ENCODE measurements around the gene RPL12. TPM values are rescaled to one million over a fixed set of nuclear protein-coding genes. Genes with fewer than 3 reads are reported as not detected.

RPL12 gene
- total and polyA plus RNA-seq, 2 donors (not counting 1 experiment from before 2014, with no cell fraction given): 1,387 to 1,973 TPM

DNA sequence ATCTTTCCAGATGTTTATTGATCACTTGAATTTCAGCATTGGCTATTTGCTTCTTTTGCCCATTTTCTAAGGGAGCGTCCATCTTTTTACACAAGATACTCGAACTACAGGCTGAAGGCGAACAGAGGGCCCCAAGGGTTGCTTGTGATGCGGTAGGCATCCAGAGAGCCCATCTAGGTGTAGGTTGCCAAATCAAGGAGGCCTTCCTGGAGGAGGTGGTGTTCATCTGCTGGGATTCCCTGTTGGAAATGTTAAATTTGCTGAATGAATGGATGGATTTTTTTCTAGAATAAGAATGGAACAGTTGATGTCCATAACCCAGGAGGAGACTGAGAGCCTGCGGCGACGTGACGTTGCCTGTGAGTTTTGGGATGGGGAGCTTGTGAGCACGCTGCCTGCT lies 31.5 kb upstream of the RPL12 start:
- DNase-seq (ENCODE audit: low read depth in 2 of 2): no peak
- H3K27ac ChIP-seq (ENCODE audit: insufficient read depth, low read length): no peak overlapping the region

DNA sequence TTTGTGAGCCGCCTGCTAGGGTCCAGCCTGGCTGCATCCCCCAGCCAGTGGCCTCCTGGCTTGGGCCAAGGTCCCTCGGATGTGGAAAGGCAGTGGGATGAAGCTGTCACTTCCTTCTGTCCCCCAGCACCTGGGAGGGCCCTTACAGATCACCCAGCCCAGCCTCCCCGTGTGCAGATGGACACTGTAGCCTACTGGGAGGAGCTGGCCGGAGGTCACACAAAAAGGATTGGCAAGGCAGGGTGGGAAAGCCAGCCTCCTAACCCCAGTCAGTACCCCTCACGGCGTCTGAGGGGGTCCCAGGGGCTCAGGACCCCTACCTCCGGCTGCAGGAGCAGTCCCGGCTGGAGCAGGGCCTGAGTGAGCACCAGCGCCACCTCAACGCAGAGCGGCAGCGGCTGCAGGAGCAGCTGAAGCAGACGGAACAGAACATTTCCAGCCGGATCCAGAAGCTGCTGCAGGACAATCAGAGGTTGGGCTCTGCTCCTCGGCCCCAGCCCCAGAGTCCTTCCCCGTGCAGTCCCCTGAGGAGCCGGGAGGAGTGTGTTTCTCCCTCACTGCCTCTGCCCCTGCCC lies 28.4 kb upstream of the RPL12 start:
- Histone ChIP-seq H3K9ac (ENCODE audit: insufficient read depth, low read length) (no peak overlapping the region), H3K27me3 (ENCODE audit: control insufficient read depth, insufficient read depth, low read length) (no peaks in the 10 kb centered on the region), H3K36me3 (ENCODE audit: control insufficient read depth, insufficient read depth, low read length) (peaks cover 10% of the 10 kb centered on the region), H3K79me2 (ENCODE audit: control insufficient read depth, insufficient read depth, low read length) (no peaks in the 10 kb centered on the region), H3K4me3 (replicated peaks in 1 of 4; ENCODE audit: control extremely low read depth in 1 of 4, insufficient read depth in 1 of 4, low read depth in 3 of 4, low read length in 4 of 4) (no peak overlapping the region), H2AFZ (ENCODE audit: low read length) (no peak overlapping the region), H3K4me2 (ENCODE audit: extremely low read depth, insufficient read depth, low read length) (no peak overlapping the region), H3K4me1 (ENCODE audit: control insufficient read depth, extremely low read depth, insufficient read depth, low read length) (no peaks in the 10 kb centered on the region), H4K20me1 (ENCODE audit: control insufficient read depth, extremely low read depth, insufficient read depth, low read length) (no peaks in the 10 kb centered on the region), H3K27ac (ENCODE audit: insufficient read depth, low read length) (no peak overlapping the region), H3K9me3 (ENCODE audit: control insufficient read depth, insufficient read depth, low read depth, low read length) (no peaks in the 10 kb centered on the region)
- no peak for TF ChIP-seq EZH2 (IDR thresholded peaks at IDR 0.05; ENCODE audit: low read length, missing control alignments)
- TF ChIP-seq, protein P1, sequence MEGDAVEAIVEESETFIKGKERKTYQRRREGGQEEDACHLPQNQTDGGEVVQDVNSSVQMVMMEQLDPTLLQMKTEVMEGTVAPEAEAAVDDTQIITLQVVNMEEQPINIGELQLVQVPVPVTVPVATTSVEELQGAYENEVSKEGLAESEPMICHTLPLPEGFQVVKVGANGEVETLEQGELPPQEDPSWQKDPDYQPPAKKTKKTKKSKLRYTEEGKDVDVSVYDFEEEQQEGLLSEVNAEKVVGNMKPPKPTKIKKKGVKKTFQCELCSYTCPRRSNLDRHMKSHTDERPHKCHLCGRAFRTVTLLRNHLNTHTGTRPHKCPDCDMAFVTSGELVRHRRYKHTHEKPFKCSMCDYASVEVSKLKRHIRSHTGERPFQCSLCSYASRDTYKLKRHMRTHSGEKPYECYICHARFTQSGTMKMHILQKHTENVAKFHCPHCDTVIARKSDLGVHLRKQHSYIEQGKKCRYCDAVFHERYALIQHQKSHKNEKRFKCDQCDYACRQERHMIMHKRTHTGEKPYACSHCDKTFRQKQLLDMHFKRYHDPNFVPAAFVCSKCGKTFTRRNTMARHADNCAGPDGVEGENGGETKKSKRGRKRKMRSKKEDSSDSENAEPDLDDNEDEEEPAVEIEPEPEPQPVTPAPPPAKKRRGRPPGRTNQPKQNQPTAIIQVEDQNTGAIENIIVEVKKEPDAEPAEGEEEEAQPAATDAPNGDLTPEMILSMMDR (conservative IDR thresholded peaks at IDR 0.05 in 1 of 2, IDR thresholded peaks at IDR 0.05 in 1 of 2; ENCODE audit: low read depth in 1 of 2, low read length in 2 of 2): no peak
- DNase-seq (ENCODE audit: low read depth in 2 of 2): no peak

More for the DNA sequence above, 31.5 kb upstream of the RPL12 start:
- Histone ChIP-seq H3K9ac (ENCODE audit: insufficient read depth, low read length) (no peak overlapping the region), H3K9me3 (ENCODE audit: control insufficient read depth, insufficient read depth, low read depth, low read length) (no peaks in the 10 kb centered on the region), H2AFZ (ENCODE audit: low read length) (no peak overlapping the region), H3K4me3 (replicated peaks in 1 of 4; ENCODE audit: control extremely low read depth in 1 of 4, insufficient read depth in 1 of 4, low read depth in 3 of 4, low read length in 4 of 4) (no peak overlapping the region), H4K20me1 (ENCODE audit: control insufficient read depth, extremely low read depth, insufficient read depth, low read length) (no peaks in the 10 kb centered on the region), H3K4me1 (ENCODE audit: control insufficient read depth, extremely low read depth, insufficient read depth, low read length) (no peaks in the 10 kb centered on the region), H3K79me2 (ENCODE audit: control insufficient read depth, insufficient read depth, low read length) (no peaks in the 10 kb centered on the region), H3K27me3 (ENCODE audit: control insufficient read depth, insufficient read depth, low read length) (no peaks in the 10 kb centered on the region), H3K4me2 (ENCODE audit: extremely low read depth, insufficient read depth, low read length) (no peak overlapping the region), H3K36me3 (ENCODE audit: control insufficient read depth, insufficient read depth, low read length) (peaks cover 19% of the 10 kb centered on the region)
- TF ChIP-seq, protein P1 (conservative IDR thresholded peaks at IDR 0.05 in 1 of 2, IDR thresholded peaks at IDR 0.05 in 1 of 2; ENCODE audit: low read depth in 1 of 2, low read length in 2 of 2): no peak
- no peak for TF ChIP-seq EZH2 (IDR thresholded peaks at IDR 0.05; ENCODE audit: low read length, missing control alignments)

DNA sequence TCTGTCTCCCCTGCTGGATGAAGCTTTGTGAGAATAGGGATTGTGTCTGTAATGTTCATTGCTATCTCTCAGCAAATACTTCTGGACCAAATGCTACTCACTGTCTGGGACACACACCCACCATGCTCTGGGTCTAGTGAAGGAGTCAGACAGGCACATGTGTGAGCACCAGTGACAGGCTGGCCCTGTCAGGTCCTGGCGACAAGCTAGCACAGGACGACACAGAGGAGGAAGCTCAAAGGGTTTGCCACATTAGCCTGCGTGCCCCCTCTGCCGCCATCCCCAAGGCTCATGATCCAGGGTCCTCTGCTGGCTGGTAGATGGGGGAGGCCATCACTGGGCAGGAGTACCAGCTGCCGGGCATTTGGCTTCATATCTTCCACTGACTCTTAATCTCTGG lies 23.4 kb upstream of the RPL12 start:
- DNase-seq (ENCODE audit: low read depth in 2 of 2): no peak
- no peaks in the 10 kb centered on the region for H3K9me3 ChIP-seq (ENCODE audit: control insufficient read depth, insufficient read depth, low read depth, low read length)
- no peaks in the 10 kb centered on the region for H3K79me2 ChIP-seq (ENCODE audit: control insufficient read depth, insufficient read depth, low read length)
- H2AFZ ChIP-seq (ENCODE audit: low read length): no peak overlapping the region
- no peak overlapping the region for H3K27ac ChIP-seq (ENCODE audit: insufficient read depth, low read length)
- no peaks in the 10 kb centered on the region for H4K20me1 ChIP-seq (ENCODE audit: control insufficient read depth, extremely low read depth, insufficient read depth, low read length)
- peaks cover 6% of the 10 kb centered on the region for H3K36me3 ChIP-seq (ENCODE audit: control insufficient read depth, insufficient read depth, low read length)
- H3K4me1 ChIP-seq (ENCODE audit: control insufficient read depth, extremely low read depth, insufficient read depth, low read length): no peaks in the 10 kb centered on the region
- H3K27me3 ChIP-seq (ENCODE audit: control insufficient read depth, insufficient read depth, low read length): no peaks in the 10 kb centered on the region
- no peak overlapping the region for H3K4me3 ChIP-seq (replicated peaks in 1 of 4; ENCODE audit: control extremely low read depth in 1 of 4, insufficient read depth in 1 of 4, low read depth in 3 of 4, low read length in 4 of 4)
- TF ChIP-seq EZH2 (IDR thresholded peaks at IDR 0.05; ENCODE audit: low read length, missing control alignments): no peak
- TF ChIP-seq, protein P1 (conservative IDR thresholded peaks at IDR 0.05 in 1 of 2, IDR thresholded peaks at IDR 0.05 in 1 of 2; ENCODE audit: low read depth in 1 of 2, low read length in 2 of 2): no peak
- H3K4me2 ChIP-seq (ENCODE audit: extremely low read depth, insufficient read depth, low read length): no peak overlapping the region
- no peak overlapping the region for H3K9ac ChIP-seq (ENCODE audit: insufficient read depth, low read length)
